HG03442 (cell line): ENCODE data around the gene NRCAM.
"Not testable (repeated sequence)": the region's sequence is repeated elsewhere in the genome, so short reads cannot be mapped to it uniquely, and the experiment has no call there.

ENCODE experiments used
- ATAC-seq: cut with Tn5 transposase; IDR thresholded peaks from one replicate; pipeline ENCODE4 v1.9.1; 2021; ENCODE audit warnings: mild to moderate bottlenecking, moderate library complexity; ENCODE audit not compliant: unreplicated experiment

Gene NRCAM

GRCh38 chr7:108403597-108404217 lies 52.5 kb downstream of the NRCAM start:
- ATAC-seq: no peak

- ATAC-seq: peak; percentile 39
Measured at GRCh38 chr7:108402865-108403264, 53.4 kb downstream of the NRCAM start.

GRCh38 chr7:108396080-108396479 lies 60.2 kb downstream of the NRCAM start:
- no peak for ATAC-seq

- ATAC-seq: no peak
Measured at GRCh38 chr7:108395426-108395825, 60.8 kb downstream of the NRCAM start.

GRCh38 chr7:108393097-108393496 lies 63.1 kb downstream of the NRCAM start:
- ATAC-seq: not testable (repeated sequence)

GRCh38 chr7:108387686-108388085 lies 68.5 kb downstream of the NRCAM start:
- not testable (repeated sequence) for ATAC-seq

GRCh38 chr7:108385834-108386422 lies 70.3 kb downstream of the NRCAM start:
- ATAC-seq: no peak

- no peak for ATAC-seq
Measured at GRCh38 chr7:108384716-108385483, 71.3 kb downstream of the NRCAM start.

- ATAC-seq: no peak
Measured at GRCh38 chr7:108382932-108383331, 73.3 kb downstream of the NRCAM start.

- ATAC-seq: no peak
Measured at GRCh38 chr7:108380517-108380916, 75.7 kb downstream of the NRCAM start.

- ATAC-seq: no peak
Measured at GRCh38 chr7:108376206-108376605, 80.0 kb downstream of the NRCAM start.

GRCh38 chr7:108375668-108376067 lies 80.6 kb downstream of the NRCAM start:
- ATAC-seq: no peak

GRCh38 chr7:108374899-108375298 lies 81.3 kb downstream of the NRCAM start:
- ATAC-seq: no peak

- no peak for ATAC-seq
Measured at GRCh38 chr7:108372618-108373017, 83.6 kb downstream of the NRCAM start.

GRCh38 chr7:108370616-108371015 lies 85.6 kb downstream of the NRCAM start:
- ATAC-seq: no peak

- no peak for ATAC-seq
Measured at GRCh38 chr7:108368466-108368865, 87.8 kb downstream of the NRCAM start.

GRCh38 chr7:108367946-108368345 lies 88.3 kb downstream of the NRCAM start:
- no peak for ATAC-seq

GRCh38 chr7:108367314-108367713 lies 88.9 kb downstream of the NRCAM start:
- no peak for ATAC-seq

- ATAC-seq: no peak
Measured at GRCh38 chr7:108363659-108364058, 92.6 kb downstream of the NRCAM start.

GRCh38 chr7:108360058-108360800 lies 96.0 kb downstream of the NRCAM start:
- ATAC-seq: no peak

GRCh38 chr7:108358553-108358952 lies 97.7 kb downstream of the NRCAM start:
- no peak for ATAC-seq
